A549 (cell line): ENCODE results near the gene SDR39U1. TPM values are rescaled to one million over a fixed set of nuclear protein-coding genes. Genes with fewer than 3 reads are reported as not detected.

Experiments used
- ATAC-seq, 2 experiments: fragments of 200-7000 bp in 1 of 2; fragments of >200 bp in 1 of 2; cut with Nextera tagmentation in 1 of 2; cut with Tn5 transposase in 1 of 2; 3 replicates each; pipeline versions ENCODE4 v1.8.0 to v1.9.1; 2018 to 2020; ENCODE audit warnings: mild to moderate bottlenecking in 1 of 2, moderate library complexity in 1 of 2
- CTCF ChIA-PET: fragments of 300-600 bp; sonication (Branson Sonifier 250); formaldehyde crosslinking; extraction: SDS; loops from one replicate; lab custom pipeline; 2021; ENCODE audit warnings: antibody characterized with exemption, inconsistent platforms; lab: Yijun Ruan, JAX
- POLR2A ChIA-PET: fragments of 350-600 bp; formaldehyde crosslinking; extraction: SDS; loops from one replicate; lab custom pipeline; 2021; ENCODE audit warnings: antibody characterized with exemption, inconsistent platforms; lab: Yijun Ruan, JAX
- DNase-seq, 2 experiments: peaks; one replicate each; pipeline versions ENCODE4 v3.0.0 to v3.0.0-alpha.2; 2011 to 2016; ENCODE audit warnings: low read depth in 1 of 2, low spot score in 1 of 2
- FAIRE-seq: peaks from 2 replicates; lab custom pipeline; 2011; peaks lifted over from hg19 to GRCh38; lab: Jason Lieb, UNC
- H3K27ac ChIP-seq, 2 experiments: fragments of >200 bp; sonication (Bioruptor Twin); formaldehyde crosslinking; 3 replicates each; pipeline ENCODE4 v1.5.1; 2016 to 2017
- H3K4me1 ChIP-seq: fragments of >200 bp; sonication (Bioruptor Twin); formaldehyde crosslinking; 3 replicates; pipeline ENCODE4 v1.6.1; 2016
- H3K4me2 ChIP-seq: fragments of >200 bp; sonication (Bioruptor Twin); formaldehyde crosslinking; 3 replicates; pipeline ENCODE4 v1.6.1; 2016
- H3K4me3 ChIP-seq: fragments of >200 bp; sonication (Bioruptor Twin); formaldehyde crosslinking; 3 replicates; pipeline ENCODE4 v1.5.1; 2016
- H3K9me3 ChIP-seq: fragments of >200 bp; sonication (Bioruptor Twin); formaldehyde crosslinking; 3 replicates; pipeline ENCODE4 v1.6.1; 2016
- CBX2 ChIP-seq: fragments of 200-600 bp; sonication (generic); IDR thresholded peaks from 2 replicates; pipeline ENCODE4 v1.6.1; 2016; ENCODE audit warnings: low read depth, mild to moderate bottlenecking, borderline replicate concordance
- EHMT2 ChIP-seq: fragments of 200-600 bp; sonication (generic); IDR thresholded peaks from 2 replicates; pipeline ENCODE4 v1.6.1; 2016; ENCODE audit warnings: antibody characterized with exemption, low read depth, mild to moderate bottlenecking, moderate library complexity
- ESRRA ChIP-seq: fragments of 150-350 bp; IDR thresholded peaks from 2 replicates; pipeline ENCODE4 v1.6.1; 2014; ENCODE audit warnings: mild to moderate bottlenecking, low read length, borderline replicate concordance
- FOSL2 ChIP-seq, 2 experiments: fragments of 450-650 bp in 1 of 2; fragments of >200 bp in 1 of 2; sonication (Bioruptor Twin) in 1 of 2; formaldehyde crosslinking; IDR thresholded peaks; 2 replicates each; pipeline versions ENCODE4 v1.5.0 to v1.6.1; 2016 to 2020; ENCODE audit warnings: mild to moderate bottlenecking in 1 of 2, moderate library complexity in 1 of 2
- HDAC2 ChIP-seq: fragments of 200-600 bp; sonication (generic); IDR thresholded peaks from 2 replicates; pipeline ENCODE4 v1.6.1; 2016
- HOXA7 ChIP-seq: fragments of 250-450 bp; sonication (Bioruptor Pico); IDR thresholded peaks from 2 replicates; pipeline ENCODE4 v1.5.0; 2020; ENCODE audit warnings: mild to moderate bottlenecking, moderate library complexity
- HOXB13 ChIP-seq: fragments of 250-450 bp; sonication (Bioruptor Pico); IDR thresholded peaks from 2 replicates; pipeline ENCODE4 v1.5.0; 2020; ENCODE audit warnings: low read depth, mild to moderate bottlenecking, moderate library complexity
- JUNB ChIP-seq: fragments of >200 bp; sonication (Bioruptor Twin); formaldehyde crosslinking; IDR thresholded peaks from 2 replicates; pipeline ENCODE4 v1.6.1; 2016
- KDM5A ChIP-seq: fragments of 200-600 bp; sonication (generic); IDR thresholded peaks from 2 replicates; pipeline ENCODE4 v1.6.1; 2016; ENCODE audit warnings: antibody characterized with exemption, mild to moderate bottlenecking
- MAZ ChIP-seq: fragments of 150-350 bp; IDR thresholded peaks from 2 replicates; pipeline ENCODE4 v1.6.1; 2014; ENCODE audit warnings: antibody characterized with exemption, low read depth, low read length, borderline replicate concordance
- PHF8 ChIP-seq: fragments of 200-600 bp; sonication (generic); IDR thresholded peaks from 2 replicates; pipeline ENCODE4 v1.6.1; 2016; ENCODE audit warnings: low read depth, mild to moderate bottlenecking, antibody characterized with exemption, moderate library complexity, borderline replicate concordance
- RARB ChIP-seq: fragments of 250-450 bp; sonication (Bioruptor Pico); IDR thresholded peaks from 2 replicates; pipeline ENCODE4 v1.8.0; 2021; ENCODE audit warnings: mild to moderate bottlenecking, moderate library complexity
- RCOR1 ChIP-seq: fragments of 150-350 bp; IDR thresholded peaks from 2 replicates; pipeline ENCODE4 v1.6.1; 2014; ENCODE audit warnings: antibody characterized with exemption, low read length, low read depth
- RNF2 ChIP-seq: fragments of 200-600 bp; sonication (generic); IDR thresholded peaks from 2 replicates; pipeline ENCODE4 v1.6.1; 2016; ENCODE audit warnings: low read depth, mild to moderate bottlenecking, antibody characterized with exemption, moderate library complexity, borderline replicate concordance
- ZNF302 ChIP-seq: fragments of 250-450 bp; sonication (Bioruptor Pico); IDR thresholded peaks from 2 replicates; pipeline ENCODE4 v1.9.0; 2021; ENCODE audit warnings: inconsistent platforms, mild to moderate bottlenecking, moderate library complexity
- WGBS: methylation state at CpG from one replicate; pipeline ENCODE4 v1.1.6; 2017; ENCODE audit errors: missing lambda C conversion rate; 5-methylcytosine and 5-hydroxymethylcytosine counted together
- polyA plus RNA-seq, 4 experiments: library from polyadenylated mRNA; depleted of rRNA in 3 of 4; stranded (reverse); fragments of >200 nt; fragmentation: RNase III in 1 of 4; extraction: RNeasy Plus Mini Kit Qiagen cat#74134 plus additional on column Dnase treatment in 1 of 4; gene quantifications; 2 replicates in 3 of 4; 3 replicates in 1 of 4; pipeline ENCODE4 v1.2.3, GENCODE V29; 2011 to 2017
- TF ChIP-seq, protein P1 (sequence below): IDR thresholded peaks from 2 replicates; pipeline ENCODE4 v1.6.1; 2012
- TF ChIP-seq, protein P2 (sequence below): fragments of >200 bp; sonication (Bioruptor Twin); formaldehyde crosslinking; IDR thresholded peaks from 3 replicates; pipeline ENCODE4 v1.6.1; 2016
- TF ChIP-seq, protein P3 (sequence below): fragments of 150-350 bp; IDR thresholded peaks from 2 replicates; pipeline ENCODE4 v1.6.1; 2014; ENCODE audit warnings: low read depth, mild to moderate bottlenecking, low read length
- TF ChIP-seq, protein P4 (sequence below): fragments of 200-600 bp; sonication (generic); IDR thresholded peaks from 2 replicates; pipeline ENCODE4 v1.6.1; 2016; ENCODE audit warnings: antibody characterized with exemption, mild to moderate bottlenecking, moderate library complexity
- TF ChIP-seq, protein P5 (sequence below): IDR thresholded peaks from 2 replicates; pipeline ENCODE4 v1.6.1; 2012; ENCODE audit warnings: low read depth, borderline replicate concordance
- TF ChIP-seq, protein P6 (sequence below): IDR thresholded peaks from 2 replicates; pipeline ENCODE4 v1.6.1; 2012
- TF ChIP-seq, protein P7 (sequence below): fragments of 250-450 bp; sonication (Bioruptor Pico); IDR thresholded peaks from 2 replicates; pipeline ENCODE4 v1.5.0; 2020; ENCODE audit warnings: low read depth, mild to moderate bottlenecking, moderate library complexity

SDR39U1 gene
- polyA plus RNA-seq, 2 of the 4 experiments (the other 2 are of a cell fraction): 57.3 to 61.1 TPM

DNA sequence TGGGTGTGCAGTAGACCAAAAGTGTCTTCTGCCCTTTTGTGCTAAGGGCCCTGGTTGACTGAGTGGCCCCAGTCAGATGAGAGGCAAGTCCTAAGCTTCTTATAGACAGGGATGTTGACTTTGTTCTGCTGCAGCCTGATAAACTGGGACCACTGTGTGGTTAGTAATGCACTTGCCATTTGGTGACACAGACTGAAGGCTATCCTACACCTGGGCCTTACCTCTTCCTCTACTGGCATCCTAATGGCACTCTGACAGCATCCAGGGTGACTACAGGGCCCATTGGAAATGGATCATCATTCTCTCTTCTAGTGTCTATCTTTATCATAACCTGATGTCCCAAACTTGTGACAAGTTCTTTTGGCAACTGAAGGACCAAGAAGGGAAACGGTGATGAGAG, 3.3 kb downstream of the SDR39U1 start:
- no peak overlapping the region for H3K27ac ChIP-seq
- TF ChIP-seq, protein P1, sequence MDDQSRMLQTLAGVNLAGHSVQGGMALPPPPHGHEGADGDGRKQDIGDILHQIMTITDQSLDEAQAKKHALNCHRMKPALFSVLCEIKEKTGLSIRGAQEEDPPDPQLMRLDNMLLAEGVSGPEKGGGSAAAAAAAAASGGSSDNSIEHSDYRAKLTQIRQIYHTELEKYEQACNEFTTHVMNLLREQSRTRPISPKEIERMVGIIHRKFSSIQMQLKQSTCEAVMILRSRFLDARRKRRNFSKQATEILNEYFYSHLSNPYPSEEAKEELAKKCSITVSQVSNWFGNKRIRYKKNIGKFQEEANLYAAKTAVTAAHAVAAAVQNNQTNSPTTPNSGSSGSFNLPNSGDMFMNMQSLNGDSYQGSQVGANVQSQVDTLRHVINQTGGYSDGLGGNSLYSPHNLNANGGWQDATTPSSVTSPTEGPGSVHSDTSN: no peak
- TF ChIP-seq, protein P2, sequence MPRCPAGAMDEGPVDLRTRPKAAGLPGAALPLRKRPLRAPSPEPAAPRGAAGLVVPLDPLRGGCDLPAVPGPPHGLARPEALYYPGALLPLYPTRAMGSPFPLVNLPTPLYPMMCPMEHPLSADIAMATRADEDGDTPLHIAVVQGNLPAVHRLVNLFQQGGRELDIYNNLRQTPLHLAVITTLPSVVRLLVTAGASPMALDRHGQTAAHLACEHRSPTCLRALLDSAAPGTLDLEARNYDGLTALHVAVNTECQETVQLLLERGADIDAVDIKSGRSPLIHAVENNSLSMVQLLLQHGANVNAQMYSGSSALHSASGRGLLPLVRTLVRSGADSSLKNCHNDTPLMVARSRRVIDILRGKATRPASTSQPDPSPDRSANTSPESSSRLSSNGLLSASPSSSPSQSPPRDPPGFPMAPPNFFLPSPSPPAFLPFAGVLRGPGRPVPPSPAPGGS: no peak
- TF ChIP-seq RNF2 (no peak), HDAC2 (no peak), CBX2 (no peak), ZNF302 (CRISPR knock-in tag) (no peak), MAZ (no peak), KDM5A (no peak)
- TF ChIP-seq, protein P3, sequence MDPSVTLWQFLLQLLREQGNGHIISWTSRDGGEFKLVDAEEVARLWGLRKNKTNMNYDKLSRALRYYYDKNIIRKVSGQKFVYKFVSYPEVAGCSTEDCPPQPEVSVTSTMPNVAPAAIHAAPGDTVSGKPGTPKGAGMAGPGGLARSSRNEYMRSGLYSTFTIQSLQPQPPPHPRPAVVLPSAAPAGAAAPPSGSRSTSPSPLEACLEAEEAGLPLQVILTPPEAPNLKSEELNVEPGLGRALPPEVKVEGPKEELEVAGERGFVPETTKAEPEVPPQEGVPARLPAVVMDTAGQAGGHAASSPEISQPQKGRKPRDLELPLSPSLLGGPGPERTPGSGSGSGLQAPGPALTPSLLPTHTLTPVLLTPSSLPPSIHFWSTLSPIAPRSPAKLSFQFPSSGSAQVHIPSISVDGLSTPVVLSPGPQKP: no peak
- TF ChIP-seq, protein P4, sequence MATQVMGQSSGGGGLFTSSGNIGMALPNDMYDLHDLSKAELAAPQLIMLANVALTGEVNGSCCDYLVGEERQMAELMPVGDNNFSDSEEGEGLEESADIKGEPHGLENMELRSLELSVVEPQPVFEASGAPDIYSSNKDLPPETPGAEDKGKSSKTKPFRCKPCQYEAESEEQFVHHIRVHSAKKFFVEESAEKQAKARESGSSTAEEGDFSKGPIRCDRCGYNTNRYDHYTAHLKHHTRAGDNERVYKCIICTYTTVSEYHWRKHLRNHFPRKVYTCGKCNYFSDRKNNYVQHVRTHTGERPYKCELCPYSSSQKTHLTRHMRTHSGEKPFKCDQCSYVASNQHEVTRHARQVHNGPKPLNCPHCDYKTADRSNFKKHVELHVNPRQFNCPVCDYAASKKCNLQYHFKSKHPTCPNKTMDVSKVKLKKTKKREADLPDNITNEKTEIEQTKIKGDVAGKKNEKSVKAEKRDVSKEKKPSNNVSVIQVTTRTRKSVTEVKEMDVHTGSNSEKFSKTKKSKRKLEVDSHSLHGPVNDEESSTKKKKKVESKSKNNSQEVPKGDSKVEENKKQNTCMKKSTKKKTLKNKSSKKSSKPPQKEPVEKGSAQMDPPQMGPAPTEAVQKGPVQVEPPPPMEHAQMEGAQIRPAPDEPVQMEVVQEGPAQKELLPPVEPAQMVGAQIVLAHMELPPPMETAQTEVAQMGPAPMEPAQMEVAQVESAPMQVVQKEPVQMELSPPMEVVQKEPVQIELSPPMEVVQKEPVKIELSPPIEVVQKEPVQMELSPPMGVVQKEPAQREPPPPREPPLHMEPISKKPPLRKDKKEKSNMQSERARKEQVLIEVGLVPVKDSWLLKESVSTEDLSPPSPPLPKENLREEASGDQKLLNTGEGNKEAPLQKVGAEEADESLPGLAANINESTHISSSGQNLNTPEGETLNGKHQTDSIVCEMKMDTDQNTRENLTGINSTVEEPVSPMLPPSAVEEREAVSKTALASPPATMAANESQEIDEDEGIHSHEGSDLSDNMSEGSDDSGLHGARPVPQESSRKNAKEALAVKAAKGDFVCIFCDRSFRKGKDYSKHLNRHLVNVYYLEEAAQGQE: no peak
- no peak for DNase-seq
- 58% methylated on average over 1 of the region's 1 CpG for WGBS
- POLR2A ChIA-PET: interaction anchor here (0.9 kb wide), 1 partner anchor 8 kb away, joined by 3 read pairs; no protein-coding TSS in a partner anchor
- CTCF ChIA-PET: interaction anchor here (4.9 kb wide), 1 partner anchor 104 kb away, joined by 37 read pairs; the partner anchor contains the start of gene ADCY4
- peaks cover 6% of the 10 kb centered on the region for H3K4me1 ChIP-seq
- no peak overlapping the region for H3K4me3 ChIP-seq
- no peak overlapping the region for H3K4me2 ChIP-seq
- no peak for FAIRE-seq
- no peaks in the 10 kb centered on the region for H3K9me3 ChIP-seq
- no peak for ATAC-seq

DNA sequence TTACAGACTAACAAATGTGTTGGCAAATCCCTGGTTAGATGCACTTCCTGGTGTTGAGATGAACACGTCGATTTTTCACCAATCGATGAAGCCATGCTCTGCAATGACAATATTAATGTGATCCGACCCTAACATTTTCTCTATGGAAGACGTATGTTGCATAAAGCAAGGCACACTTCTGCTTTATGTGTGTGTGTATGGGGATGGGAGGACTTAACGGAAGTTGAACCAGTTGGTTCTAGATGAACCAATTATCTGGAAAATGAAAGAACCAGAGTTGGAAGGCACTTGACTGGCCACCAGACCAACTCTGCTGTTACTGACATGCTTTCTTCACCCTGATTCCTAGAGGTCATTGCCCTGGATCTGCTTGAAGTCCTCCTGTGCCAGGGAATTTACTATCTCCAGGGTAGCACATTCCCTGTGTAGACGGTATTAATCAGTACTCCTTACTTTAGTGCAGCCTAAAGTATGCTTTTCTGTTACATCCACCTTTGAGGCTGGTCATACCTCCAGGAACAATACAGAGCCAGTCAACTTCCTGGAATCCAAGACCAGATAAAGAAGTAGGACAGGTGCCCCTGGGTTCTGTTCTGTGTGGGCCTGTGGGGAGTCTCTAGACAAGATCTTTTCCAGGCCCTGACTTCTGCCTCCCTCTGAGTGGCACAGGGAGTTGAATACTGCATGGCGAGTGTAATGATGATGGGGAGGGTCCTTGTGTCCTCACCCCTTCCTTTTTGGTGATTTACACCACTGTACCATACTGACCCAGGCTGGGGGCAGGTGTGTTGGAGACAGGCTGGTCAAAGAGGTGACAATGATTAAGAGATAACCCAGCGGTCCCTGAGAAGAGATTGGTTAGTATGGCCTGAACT, 4.1 kb downstream of the SDR39U1 start:
- Histone ChIP-seq H3K9me3 (no peaks in the 10 kb centered on the region), H3K4me1 (peaks cover 6% of the 10 kb centered on the region), H3K4me3 (no peak overlapping the region)
- CTCF ChIA-PET: interaction anchor here (1.5 to 18.0 kb wide), 8 partner anchors 14 to 119 kb away, joined by 4 to 1142 read pairs (median 28); partner anchors contain the start of genes ADCY4, CIDEB, DHRS1 and LTB4R
- FAIRE-seq (no peak), ATAC-seq (no peak)
- TF ChIP-seq EHMT2 (no peak), PHF8 (no peak), ESRRA (no peak), RARB (CRISPR knock-in tag) (no peak), HOXB13 (CRISPR knock-in tag) (no peak), RCOR1 (no peak), FOSL2 (IDR thresholded peaks at IDR 0.05) (no peak), FOSL2 (CRISPR knock-in tag; IDR thresholded peaks at IDR 0.05) (no peak), JUNB (no peak), HOXA7 (CRISPR knock-in tag) (no peak)
- TF ChIP-seq, protein P5, sequence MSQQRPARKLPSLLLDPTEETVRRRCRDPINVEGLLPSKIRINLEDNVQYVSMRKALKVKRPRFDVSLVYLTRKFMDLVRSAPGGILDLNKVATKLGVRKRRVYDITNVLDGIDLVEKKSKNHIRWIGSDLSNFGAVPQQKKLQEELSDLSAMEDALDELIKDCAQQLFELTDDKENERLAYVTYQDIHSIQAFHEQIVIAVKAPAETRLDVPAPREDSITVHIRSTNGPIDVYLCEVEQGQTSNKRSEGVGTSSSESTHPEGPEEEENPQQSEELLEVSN: no peak
- TF ChIP-seq, protein P6, sequence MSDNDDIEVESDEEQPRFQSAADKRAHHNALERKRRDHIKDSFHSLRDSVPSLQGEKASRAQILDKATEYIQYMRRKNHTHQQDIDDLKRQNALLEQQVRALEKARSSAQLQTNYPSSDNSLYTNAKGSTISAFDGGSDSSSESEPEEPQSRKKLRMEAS: no peak
- TF ChIP-seq, protein P7, sequence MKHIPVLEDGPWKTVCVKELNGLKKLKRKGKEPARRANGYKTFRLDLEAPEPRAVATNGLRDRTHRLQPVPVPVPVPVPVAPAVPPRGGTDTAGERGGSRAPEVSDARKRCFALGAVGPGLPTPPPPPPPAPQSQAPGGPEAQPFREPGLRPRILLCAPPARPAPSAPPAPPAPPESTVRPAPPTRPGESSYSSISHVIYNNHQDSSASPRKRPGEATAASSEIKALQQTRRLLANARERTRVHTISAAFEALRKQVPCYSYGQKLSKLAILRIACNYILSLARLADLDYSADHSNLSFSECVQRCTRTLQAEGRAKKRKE (CRISPR knock-in tag): no peak
- TF ChIP-seq, protein P3: no peak
- TF ChIP-seq, all 56 proteins: peak for 0
- no peak for DNase-seq
- 65% methylated on average over 9 of the region's 9 CpGs for WGBS
- POLR2A ChIA-PET: interaction anchor here (0.6 to 3.1 kb wide), 2 partner anchors 105 to 195 kb away, joined by 3 to 19 read pairs; partner anchors contain the start of gene TINF2
- no peak overlapping the region for H3K4me2 ChIP-seq
- no peak overlapping the region for H3K27ac ChIP-seq
